ENCODE results near the gene CD151.

Gene CD151

DNA sequence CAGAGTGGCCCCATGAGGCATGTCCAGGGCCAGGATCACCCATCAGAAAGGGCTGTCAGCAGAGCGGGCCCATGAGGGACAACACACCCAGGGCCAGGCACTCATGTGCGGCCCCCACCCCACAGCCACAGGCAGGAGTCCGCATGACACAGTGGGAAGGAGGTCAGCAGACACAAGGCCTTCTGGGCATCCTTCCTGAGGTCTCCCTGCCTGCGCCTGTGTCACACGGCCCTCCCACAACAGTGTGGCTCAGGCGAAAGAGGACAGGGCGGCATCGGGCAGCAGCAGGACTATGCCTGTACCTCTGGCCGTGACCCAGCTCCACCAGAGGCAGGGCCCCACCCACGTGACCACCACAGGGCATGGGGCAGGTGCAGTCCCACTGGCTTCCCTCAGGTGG lies 50.8 kb downstream of the CD151 start:
- H3K4me3 ChIP-seq (ENCODE audit: low read depth, low read length): no peak overlapping the region
- TF ChIP-seq, protein P1, sequence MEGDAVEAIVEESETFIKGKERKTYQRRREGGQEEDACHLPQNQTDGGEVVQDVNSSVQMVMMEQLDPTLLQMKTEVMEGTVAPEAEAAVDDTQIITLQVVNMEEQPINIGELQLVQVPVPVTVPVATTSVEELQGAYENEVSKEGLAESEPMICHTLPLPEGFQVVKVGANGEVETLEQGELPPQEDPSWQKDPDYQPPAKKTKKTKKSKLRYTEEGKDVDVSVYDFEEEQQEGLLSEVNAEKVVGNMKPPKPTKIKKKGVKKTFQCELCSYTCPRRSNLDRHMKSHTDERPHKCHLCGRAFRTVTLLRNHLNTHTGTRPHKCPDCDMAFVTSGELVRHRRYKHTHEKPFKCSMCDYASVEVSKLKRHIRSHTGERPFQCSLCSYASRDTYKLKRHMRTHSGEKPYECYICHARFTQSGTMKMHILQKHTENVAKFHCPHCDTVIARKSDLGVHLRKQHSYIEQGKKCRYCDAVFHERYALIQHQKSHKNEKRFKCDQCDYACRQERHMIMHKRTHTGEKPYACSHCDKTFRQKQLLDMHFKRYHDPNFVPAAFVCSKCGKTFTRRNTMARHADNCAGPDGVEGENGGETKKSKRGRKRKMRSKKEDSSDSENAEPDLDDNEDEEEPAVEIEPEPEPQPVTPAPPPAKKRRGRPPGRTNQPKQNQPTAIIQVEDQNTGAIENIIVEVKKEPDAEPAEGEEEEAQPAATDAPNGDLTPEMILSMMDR (IDR thresholded peaks at IDR 0.05; ENCODE audit: low read depth, low read length): no peak

DNA sequence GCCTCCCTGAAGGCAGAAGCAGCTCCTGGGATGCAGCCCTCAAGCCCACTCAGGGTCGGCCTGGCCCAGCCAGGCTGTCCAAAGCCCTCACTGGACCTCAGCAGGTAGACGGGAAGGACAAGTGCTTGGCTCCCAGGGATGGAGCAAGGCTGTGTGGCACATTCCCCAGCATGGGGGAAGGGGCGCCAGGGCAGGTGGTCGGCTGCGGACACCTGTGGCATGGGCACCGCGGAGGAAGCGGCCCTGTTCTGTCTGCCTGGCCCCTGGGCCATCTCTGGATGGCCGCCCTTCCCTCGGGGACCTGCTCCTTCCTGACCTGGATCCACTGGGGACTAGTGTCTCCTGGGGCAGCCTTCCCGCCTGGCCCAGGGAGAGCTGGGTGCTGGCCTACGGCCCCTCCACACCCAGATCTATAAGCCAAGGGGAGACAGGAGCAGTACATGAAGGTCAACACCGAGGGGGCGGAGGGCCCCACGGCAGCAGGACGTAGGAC lies 51.9 kb downstream of the CD151 start:
- H3K4me3 ChIP-seq (ENCODE audit: low read depth, low read length): no peak overlapping the region
- TF ChIP-seq, protein P1 (IDR thresholded peaks at IDR 0.05; ENCODE audit: low read depth, low read length): no peak

DNA sequence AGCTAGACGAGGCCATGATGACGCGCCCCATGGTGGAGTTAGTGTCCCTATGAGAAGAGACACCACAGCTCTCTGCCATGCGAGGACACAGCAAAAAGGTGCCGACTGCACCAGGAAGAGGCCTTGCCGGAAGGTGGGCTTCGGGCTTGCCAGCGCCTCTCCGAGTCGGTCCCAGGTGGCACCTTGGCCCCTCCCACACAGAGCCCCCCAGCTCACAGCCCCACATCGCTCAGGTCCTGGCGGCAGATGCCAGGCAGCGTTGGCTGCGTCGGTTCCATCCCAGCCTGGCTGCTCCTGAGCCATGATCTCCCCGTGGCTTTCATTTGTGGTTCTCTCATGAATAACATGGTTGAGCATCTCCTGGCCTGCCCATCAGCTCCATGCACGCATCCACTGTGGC lies 53.8 kb downstream of the CD151 start:
- TF ChIP-seq, protein P1 (IDR thresholded peaks at IDR 0.05; ENCODE audit: low read depth, low read length): no peak
- no peak overlapping the region for H3K4me3 ChIP-seq (ENCODE audit: low read depth, low read length)

DNA sequence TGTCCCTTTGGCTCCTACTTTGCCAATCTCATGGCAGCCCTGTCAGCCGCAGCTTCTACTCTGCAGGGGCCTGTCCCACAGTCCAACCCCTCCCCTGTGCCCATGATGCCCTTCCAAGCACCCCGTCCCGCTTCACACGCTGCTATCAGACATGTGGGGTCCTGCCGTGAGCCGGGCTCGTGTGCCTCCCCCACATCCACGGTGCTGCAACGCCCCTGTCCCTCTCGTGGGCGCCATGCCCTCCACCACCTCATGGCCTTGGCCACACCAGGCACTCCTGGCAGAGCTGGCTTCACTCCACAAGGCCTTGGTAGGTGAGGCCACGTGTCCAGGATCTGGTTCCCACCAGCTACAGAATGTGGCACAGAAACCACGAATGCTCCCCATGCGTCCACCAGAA lies 54.8 kb downstream of the CD151 start:
- H3K4me3 ChIP-seq (ENCODE audit: low read depth, low read length): no peak overlapping the region
- TF ChIP-seq, protein P1 (IDR thresholded peaks at IDR 0.05; ENCODE audit: low read depth, low read length): no peak

Measured in WI38 (cell line).